DMS53 treated with DMSO at 0.1 percent for 48 hours (cell line): Measurements from ENCODE around the gene CA4.

Source experiments
- DNase-seq: peaks from one replicate; lab custom pipeline; 2025; ENCODE audit not compliant: unreplicated experiment; lab: John Stamatoyannopoulos, UW

Gene CA4

DNA sequence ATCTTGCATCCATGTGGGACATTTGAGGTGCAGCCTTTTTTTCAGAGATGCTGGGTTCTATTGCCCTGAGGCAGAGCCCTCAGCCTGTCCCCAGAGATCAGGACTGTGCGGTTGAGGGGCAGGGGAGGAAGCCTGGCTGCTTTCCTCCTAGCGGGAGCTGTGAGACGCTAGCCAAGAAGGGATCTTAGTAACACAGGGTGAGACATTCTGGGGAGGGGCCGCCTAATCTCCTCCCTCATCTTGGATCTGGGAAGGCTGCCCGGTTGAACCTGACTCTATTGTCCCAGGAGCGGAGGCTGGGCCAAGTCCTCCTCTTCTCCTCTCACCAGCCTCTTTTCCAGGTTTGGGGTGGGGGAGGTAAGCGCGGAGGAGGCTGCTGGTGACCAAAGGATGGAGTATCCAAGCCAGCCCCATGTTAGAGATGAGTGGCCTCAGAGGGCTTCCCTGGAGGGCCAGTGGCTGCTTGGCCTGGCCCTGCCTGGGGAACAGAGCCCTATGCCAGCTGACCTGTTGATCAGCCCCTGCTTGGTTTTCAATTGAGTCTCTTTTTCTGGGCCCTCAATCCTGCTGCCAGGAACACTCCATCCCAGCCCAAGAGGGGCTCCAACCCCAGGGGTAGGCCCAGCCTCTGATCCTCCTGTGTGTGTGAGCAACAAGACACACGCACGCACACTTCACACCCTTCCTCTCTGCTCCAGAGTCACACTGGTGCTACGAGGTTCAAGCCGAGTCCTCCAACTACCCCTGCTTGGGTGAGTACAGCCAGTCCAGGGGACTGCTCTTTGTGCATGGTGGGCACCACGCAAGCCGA, 5.0 kb downstream of the CA4 start:
- DNase-seq, result no peak

DNA sequence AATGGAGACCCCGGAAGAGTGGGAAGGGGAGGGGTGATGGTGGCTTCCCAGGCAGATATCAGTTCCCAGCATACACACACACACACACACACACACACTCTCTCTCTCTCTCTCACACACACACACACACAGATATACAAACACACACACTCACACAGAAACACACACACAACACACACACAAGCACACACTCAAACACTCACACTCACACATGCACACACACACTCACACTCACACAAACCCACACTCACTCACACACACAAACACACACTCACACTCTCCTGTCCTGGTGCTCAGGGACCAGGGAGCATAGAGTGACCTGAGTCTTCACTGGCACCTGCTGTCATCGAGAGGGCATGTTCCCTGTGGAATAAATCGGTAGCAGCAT, 5.6 kb downstream of the CA4 start:
- no peak for DNase-seq

DNA sequence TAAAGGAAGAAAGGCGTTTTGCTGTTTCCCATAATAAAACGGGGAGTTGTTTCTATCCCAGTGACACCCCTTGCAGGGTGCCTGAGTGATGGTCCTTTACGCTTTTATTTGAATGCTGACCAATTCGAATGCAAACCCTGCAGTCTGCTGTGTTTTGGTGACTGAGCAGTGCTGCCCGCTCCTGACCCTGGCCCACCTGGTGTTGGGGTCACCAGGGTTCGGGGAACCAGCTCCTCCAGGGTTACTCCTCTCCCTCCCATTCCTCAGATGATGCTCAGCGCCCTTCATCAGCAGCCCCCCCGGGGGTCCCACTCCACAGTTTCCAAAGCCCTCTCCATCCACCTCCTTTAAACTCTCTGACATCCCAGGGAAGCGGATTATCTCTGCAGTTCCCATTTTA, 6.0 kb downstream of the CA4 start:
- no peak for DNase-seq

DNA sequence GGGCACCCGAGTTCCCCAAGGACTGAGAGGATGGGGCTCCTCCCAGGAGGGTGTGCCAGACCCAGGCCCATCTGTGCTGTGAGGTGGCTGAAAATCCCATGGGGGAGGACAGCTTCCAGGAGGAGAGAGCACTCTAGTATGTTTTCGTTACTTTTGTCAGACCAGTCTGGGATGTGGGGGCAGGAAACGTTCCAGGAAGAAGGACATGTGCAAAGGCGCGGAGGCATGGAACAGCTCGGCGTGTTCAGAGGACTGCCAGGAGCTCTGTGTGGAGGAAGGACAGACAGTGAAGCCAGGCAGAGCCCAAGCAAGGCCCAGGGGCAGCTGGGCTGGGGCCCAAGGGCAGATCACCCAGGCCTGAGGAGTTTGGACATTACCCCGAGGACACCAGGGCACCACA, 7.0 kb downstream of the CA4 start:
- DNase-seq, result no peak

DNA sequence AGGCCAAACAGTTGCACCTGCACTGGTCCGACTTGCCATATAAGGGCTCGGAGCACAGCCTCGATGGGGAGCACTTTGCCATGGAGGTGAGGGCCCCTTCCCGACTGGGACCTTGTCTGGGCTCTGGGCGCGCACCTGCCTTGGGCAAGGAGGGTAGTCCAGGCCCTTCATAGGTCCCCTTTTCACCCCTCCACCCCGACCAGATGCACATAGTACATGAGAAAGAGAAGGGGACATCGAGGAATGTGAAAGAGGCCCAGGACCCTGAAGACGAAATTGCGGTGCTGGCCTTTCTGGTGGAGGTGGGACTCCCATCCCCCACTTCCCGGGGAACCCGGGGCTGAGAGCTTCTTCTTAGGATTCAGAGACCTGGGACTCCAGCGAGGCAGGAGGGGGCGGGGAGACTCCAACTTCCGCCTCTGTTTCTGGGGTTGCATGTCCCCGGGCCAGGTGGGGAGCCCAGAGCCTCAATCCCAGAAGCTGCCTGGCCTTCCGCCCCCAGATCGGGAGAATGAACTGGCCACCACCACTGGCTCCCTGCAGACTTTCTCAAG, 7.8 kb downstream of the CA4 start:
- DNase-seq, result no peak

DNA sequence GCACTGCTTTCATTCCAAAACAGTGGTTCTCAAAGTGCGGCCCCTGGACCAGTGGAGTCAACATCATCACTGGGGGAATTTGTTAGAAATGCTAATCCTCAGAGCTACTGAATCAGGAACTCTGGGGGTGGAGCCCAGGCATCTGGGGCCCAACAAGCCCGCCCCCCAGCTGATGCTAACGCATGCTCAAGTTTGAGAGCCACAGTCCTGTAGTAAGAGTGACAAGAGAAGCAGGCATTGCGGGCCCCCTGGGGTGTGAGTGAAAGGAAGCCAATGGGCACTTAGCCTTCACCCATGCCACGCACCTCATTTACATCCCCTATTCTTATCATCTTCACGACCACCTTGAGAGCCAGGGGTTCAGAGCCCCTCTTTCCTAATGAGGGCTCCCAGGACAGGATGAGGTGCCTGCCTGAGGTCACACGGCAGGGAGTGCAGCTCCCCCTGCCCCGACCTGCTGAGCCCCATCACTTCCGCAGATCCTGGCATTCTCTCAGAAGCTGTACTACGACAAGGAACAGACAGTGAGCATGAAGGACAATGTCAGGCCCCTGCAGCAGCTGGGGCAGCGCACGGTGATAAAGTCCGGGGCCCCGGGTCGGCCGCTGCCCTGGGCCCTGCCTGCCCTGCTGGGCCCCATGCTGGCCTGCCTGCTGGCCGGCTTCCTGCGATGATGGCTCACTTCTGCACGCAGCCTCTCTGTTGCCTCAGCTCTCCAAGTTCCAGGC, 9.1 kb downstream of the CA4 start:
- DNase-seq, result no peak

DNA sequence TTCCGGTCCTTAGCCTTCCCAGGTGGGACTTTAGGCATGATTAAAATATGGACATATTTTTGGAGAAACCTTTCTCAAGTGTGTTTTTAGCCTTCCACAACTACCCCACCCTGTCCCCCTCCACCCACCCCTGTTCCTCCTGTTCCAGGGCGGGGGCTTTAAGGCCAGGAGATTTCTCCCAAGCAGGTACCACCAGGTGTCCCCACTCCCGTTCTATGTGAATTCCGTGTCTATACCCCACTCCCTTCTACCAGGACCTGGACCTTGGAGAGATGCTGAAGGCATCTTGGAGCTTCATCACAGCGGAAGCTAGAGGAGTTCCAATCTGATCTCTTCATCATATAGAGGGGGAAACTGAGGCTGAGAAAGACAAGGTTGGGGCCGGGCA, 9.7 kb downstream of the CA4 start:
- DNase-seq, result no peak

DNA sequence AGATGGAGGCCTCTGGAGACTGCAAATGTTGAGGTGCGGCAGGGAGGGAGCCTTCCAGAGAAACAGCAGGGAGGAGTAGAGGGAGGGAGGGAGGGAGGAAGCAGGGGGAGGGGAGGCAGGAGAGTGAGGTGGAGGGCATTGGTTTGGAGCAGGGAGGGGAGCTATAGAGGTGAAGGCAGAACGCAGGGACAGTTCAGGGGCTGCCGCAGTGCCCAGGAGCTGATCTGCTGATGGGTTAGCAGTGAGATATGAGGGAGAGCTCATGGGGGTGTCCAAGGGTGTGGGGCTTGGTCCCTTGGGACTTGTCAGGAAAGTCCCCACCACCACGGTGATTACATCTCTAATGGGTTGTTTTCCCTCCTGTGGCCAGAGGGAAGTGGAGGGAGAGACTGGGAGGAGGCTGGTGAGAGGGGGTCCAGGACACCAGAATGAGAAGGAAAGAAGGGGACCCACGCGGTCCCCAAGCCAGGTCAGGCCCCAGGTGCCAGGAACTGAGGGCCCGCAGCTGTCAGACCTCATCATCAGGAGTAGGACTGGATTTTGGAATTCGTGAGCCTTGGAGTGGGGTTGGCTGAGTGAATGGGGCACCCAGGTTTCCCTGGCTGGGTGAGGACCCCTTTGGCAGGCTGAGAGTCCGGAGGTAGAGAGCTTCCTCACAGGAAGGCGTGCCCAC, 11.2 kb downstream of the CA4 start:
- DNase-seq, result no peak

DNA sequence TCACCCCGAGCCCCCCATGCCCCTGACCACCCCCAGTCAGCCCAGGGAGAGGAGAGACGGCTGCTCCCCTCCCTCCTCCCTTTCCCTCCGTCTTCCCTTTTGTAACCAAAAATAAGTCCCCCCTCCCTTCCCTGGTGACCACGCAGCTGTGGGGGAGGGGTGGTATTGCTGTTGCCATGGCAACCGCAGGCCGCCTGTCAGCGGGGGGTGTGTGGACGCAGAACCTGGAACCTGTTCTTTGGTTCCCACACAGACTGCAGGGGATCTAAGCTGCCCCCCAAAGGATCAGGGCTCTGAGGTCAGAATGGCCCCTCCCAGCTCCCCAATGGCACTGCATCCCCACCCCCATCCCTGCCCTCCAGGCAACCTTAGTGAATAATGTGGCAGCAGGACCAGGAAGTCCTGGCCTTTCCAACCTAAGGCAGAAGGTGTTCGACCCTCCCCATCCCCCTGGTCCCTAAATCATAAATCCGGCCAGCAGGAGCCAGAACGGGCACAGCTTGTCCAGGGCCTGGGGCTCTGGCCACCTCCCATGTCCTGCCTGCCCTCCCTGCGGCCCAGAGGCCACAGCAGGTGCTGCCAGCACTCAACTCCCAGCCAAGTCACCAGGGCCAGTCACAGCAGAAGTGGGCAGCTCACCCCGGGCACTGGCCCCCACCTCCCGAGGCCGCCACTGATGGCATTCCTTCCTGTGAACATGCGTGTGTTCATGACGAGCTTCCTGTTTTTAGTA, 12.0 kb downstream of the CA4 start:
- DNase-seq, result no peak

DNA sequence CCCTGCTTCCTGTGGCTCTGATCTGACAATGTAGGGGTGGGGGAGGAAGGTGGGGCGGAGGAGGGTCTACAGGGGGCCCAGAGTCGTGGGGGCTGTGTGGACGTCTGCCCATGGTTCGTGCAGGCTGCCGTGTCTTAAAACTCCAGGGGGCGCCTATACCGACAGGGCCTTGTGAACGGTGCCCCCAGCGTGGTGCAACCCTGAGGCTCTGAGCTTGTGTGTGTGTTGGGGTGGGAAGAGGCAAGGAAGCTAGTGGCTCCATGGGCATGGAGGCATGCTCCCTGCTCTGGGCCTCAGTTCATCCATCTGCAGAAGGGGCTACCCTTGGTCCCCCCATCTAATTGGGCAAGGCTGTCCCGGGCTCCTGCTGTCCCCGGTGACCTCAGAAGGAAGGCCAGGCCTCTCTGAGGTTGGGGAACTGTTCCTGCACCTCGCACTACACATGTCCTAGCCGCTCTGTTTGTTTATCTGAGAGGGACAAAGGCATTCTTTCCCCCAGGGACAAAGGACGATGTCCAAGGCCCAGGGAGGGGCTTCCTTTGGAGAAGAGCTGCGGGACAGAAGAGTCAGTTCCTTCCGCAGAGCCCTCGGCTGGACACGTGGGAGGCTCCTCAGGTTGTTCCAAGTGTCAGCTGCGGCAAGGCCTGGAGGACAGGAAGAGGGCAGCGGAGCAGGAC, 13.5 kb downstream of the CA4 start:
- no peak for DNase-seq

DNA sequence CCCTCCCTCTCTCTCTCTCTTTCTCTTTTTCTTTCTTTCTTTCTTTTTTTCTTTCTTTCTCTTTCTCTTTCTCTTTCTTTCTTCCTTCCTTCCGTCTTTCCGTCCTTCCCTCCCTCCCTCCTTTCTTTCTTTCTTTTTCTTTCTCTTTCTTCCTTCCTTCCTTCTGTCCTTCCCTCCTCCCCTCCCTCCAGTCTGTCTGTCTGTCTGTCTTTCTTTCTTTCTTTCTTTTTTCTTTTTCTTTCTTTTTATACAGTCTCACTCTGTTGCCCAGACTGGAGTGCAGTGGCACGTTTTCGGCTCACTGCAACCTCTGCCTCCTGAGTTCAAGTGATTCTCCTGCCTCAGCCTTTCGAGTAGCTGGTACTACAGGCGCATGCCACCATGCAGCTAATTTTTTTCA, 14.4 kb downstream of the CA4 start:
- no peak for DNase-seq

DNA sequence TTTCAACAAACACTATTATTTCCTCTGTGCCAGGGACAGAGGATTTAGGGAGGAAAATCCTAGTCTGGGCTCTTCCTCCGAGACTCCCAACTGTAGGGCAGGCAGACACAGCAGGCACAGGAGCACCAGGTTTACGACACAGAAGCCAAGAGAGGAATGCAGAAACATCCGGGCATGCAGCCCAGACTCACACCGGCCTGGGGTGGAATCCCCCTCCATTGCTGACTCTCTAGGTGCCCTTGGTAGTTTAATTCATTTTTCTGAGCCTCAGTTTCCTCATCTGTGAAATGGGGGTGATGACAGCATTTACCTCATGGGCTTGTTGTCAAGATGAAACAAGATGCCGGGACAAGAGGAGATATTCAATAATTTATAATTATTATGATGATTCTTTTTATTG, 14.9 kb downstream of the CA4 start:
- DNase-seq, result no peak

DNA sequence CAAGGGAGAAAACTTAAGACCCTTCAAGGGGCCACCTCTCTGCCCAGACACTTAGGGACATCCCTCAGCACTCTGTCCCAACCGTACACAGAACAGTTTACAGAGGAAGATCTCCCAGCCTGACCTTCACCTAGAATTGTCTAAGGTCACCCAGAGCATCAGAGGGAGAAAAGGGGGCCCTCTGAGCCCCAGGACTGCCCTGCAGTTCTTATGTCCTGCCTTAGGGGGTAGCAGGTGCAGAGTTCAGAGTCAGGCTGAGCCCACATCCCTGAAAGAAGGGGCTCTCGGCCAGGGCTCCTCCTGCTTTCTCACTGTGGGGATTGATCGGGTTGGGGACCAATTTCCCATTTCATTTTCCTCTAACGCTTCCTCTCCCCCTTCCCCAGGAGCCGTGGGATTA, 15.4 kb downstream of the CA4 start:
- DNase-seq, result no peak

DNA sequence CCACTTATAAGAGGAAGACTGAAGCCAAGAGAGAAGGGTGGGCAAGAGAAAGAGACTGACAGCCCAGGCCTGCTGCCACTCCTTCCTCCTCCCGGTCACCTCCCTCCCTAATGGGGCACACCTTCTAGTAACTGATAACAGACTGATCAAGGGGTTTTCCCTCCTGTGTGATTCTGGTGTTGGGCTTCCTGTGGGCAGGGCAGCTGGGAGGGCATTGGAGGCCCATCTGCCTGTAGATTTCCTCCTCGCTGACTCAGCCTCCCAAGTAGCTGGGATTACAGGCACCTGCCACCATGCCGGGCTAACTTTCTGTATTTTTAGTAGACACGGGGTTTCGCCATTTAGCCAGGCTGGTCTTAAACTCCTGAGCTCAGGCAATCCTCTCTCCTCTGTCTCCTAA, 16.2 kb downstream of the CA4 start:
- no peak for DNase-seq

DNA sequence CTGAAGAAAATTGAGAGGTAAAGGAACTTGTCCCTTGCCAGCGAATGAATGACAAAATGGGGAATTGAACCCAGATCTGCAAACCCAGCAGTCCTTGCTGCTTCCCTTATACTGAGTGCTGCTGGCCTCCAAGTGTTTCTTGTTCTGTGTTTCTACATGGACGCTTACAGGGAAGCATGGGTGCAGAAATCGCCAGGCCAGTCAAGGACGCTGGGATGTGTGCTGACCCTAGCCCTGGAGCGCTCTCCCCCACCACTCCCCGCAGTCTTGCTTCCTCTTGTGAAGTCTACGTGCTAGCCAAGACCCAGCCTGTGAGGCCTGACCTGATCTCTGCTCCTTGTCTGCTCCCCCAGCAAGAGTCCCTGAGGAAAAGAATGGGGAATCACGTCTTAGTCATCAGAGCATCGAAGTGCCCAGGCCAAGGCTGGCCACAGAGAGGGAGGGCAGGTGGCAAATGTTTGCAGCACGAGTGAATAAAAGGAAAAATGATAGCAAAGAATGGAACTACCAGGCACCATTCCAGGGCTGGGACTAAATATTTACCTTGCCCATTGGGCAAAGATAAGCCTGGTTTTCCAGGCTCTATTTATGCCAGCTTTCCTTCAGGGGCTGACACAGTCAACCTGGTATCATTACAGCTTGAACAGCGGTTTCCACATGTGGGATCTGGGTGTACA, 17.4 kb downstream of the CA4 start:
- no peak for DNase-seq

DNA sequence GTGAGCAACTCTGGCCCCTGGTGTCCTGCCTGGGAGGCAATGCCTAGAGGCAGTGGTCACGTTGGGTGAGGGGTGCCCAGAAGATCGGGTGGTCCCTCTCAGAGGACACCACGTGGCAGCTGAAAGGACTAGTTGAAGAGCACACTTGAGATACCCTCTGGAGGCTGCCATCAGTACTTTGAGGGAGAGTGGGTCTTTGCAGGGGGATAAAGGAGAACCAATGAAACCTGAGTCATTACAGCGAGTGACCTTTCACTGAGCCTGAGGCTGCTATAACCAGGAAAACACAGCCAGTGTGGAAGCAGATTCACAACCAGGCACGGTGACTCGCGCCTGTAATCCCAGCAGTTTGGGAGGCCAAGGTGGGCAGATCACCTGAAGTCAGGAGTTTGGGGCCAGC, 18.9 kb downstream of the CA4 start:
- DNase-seq, result no peak

DNA sequence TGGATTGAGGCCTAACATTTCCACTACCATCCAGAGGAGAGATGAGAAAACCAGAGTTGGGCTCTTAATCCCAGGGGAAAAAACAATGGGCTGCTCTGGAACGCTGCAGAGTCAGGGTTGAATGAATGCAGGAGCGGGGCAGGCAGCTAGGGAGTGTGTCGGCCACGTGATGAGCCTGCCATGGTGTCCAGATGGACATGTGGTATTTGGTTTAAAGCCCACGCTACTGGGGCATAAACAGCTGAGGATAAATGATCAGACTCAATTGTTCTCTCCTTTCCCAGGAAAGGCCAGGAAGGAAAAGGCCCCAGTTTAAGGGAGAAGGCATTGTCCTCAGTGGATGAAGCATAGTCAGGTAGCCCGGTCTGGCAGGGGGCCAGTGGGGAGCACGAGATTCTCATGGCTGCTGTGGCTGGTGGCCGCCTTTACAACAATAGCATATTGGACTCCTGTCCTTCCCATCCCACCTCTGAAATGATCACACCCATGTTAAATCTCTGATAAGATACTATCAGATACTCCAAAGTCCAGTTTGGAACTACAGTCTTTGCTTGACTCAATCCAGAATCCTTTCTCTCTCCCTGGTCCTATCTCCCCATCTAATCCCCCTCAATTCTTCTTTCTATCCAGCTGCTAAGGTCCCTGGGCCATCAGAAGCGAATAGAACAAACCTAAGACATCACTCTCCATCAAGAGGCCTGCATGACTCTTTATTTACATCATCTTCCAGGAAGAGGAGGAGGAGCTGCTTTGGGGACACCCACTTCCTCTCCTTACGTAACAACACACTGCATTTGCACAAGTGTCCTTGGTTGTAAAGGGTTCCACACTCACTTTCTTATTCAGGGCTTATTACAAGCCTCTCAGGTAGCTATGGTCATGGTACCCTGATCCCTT, 20.4 kb downstream of the CA4 start:
- DNase-seq, result no peak

DNA sequence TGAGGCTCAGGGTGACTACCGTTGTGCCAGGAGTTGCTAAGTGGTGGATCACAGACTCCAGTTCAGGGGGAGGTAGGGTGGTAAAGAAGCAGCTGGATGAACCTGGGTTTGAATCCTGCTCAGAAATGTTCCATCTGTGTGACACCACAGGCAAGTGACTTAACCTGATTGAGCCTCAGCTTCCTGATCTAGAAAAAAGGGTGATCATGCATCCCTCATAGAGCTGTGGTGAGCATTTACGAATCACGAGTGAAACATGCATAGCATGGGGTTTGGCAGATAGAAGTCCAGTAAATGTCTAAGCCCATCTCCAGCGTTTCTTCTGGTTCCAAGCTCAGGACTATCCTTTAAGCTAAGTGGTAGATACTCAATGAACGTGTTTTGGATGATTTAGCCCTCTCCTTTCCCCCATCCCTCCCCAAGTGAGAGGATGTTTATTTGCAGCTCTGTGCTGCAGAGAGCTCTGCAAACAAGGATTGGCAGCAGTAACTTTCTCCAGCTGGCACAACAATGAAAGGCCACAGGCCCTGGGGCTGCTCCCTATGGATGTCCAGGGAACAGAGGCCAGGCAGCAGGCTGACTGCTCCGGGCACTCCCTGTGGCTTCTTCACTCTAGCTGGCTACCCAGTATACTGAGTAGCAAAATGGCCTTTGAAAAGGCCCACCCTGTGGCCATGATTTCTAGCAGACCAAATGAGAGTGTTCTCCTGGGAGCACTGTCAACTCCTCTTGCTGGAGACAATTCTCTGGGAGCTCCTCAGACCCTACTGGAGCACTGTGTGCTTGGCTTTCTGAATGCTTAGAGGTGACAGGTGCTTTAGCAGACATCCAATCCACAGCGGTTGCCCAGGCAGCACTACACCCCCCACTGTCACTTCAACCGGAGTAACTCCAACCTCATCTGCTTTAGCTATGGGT, 21.3 kb downstream of the CA4 start:
- DNase-seq, result peak; percentile 32
